ENCODE results near the gene RNF212B. TPM values are rescaled to one million over a fixed set of nuclear protein-coding genes. Genes with fewer than 3 reads are reported as not detected.
"Not testable (repeated sequence)": the region's sequence is repeated elsewhere in the genome, so short reads cannot be mapped to it uniquely, and the experiment has no call there.

RNF212B gene
- total RNA-seq, 4 donors from 2014 or later: not detected

DNA sequence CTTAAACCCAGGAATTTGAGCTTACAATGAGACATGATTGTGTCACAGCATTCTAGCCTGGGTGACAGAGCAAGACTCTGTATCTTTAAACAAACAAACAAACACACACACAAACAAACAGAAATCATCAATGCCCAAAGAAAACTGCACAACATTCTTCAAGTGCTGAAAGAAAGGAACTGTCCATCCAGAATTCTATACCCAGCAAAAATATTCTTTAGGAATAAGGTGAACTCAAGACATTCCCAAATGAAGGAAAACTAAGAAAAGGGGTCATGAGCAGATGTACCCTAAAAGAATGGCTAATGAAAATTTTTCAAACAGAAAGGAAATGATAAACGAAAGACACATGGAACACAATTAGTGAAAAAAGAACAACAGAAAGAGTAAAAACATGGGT is 22.3 kb upstream of the RNF212B start:
- Histone ChIP-seq H3K4me1 (no peaks in the 10 kb centered on the region), H3K36me3 (no peaks in the 10 kb centered on the region), H3K4me3 (no peak overlapping the region), H3K9me3 (no peaks in the 10 kb centered on the region), H3K27me3 (no peaks in the 10 kb centered on the region), H3K27ac (no peak overlapping the region)
- TF ChIP-seq POLR2A (IDR thresholded peaks at IDR 0.05): no peak
- TF ChIP-seq CTCF (IDR thresholded peaks at IDR 0.05): no peak
- DNase-seq: no peak
- intact Hi-C loops (cut with DNase I; ENCODE audit: low total_unique reads): no loop called here

GRCh38 chr14:23217032-23218020 is 20.4 kb upstream of the RNF212B start:
- intact Hi-C loops (cut with DNase I; ENCODE audit: low total_unique reads): no loop called here
- no peaks in the 10 kb centered on the region for H3K4me1 ChIP-seq
- no peak overlapping the region for H3K27ac ChIP-seq
- H3K36me3 ChIP-seq: no peaks in the 10 kb centered on the region
- no peaks in the 10 kb centered on the region for H3K9me3 ChIP-seq
- TF ChIP-seq CTCF (IDR thresholded peaks at IDR 0.05) (no peak), POLR2A (IDR thresholded peaks at IDR 0.05) (no peak)
- DNase-seq: no peak
- H3K4me3 ChIP-seq: no peak overlapping the region
- H3K27me3 ChIP-seq: no peaks in the 10 kb centered on the region

DNA sequence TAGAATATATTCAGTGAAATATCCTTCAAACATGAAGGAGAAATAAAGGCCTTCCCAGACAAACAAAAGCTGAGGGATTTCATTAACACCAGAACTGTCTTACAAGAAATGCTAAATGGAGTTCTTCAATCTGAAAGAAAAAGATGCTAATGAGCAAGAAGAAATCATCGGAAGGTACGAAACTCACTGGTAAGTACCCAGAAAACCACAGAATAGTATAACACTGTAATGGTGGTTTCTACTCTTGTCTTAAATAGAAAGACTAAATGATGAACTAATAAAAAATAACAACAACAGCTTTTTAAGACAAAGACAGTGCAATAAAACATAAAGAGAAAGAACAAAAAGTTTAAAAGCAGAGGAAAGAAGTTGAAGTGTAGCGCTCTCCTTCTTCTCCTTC is 18.7 kb upstream of the RNF212B start:
- Histone ChIP-seq H3K27ac (no peak overlapping the region), H3K36me3 (no peaks in the 10 kb centered on the region), H3K4me1 (no peaks in the 10 kb centered on the region), H3K27me3 (no peaks in the 10 kb centered on the region), H3K9me3 (no peaks in the 10 kb centered on the region), H3K4me3 (no peak overlapping the region)
- no peak for TF ChIP-seq POLR2A (IDR thresholded peaks at IDR 0.05)
- TF ChIP-seq CTCF (IDR thresholded peaks at IDR 0.05): no peak
- no peak for DNase-seq
- intact Hi-C loops (cut with DNase I; ENCODE audit: low total_unique reads): no loop called here

DNA sequence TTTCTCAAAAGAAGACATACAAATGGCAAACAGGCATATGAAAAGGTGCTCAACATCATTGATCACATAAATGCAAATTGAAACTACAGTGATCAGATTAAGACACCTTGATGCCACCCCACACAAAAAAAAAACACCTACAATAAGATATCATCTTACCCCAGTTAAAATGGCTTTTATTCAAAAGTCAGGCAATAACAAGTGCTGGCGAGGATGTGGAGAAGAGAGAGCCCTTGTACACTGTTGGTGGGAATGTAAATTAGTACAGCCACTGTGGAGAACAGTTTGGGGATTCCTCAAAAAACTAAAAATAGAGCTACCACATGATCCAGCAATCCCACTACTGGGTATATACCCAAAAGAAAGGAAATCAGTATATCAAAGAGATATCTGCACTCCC is 12.8 kb upstream of the RNF212B start:
- H3K4me1 ChIP-seq; H3K27ac ChIP-seq; DNase-seq; H3K4me3 ChIP-seq; intact Hi-C loops (cut with DNase I; ENCODE audit: low total_unique reads); H3K27me3 ChIP-seq; H3K9me3 ChIP-seq; H3K36me3 ChIP-seq: not testable (repeated sequence)

DNA sequence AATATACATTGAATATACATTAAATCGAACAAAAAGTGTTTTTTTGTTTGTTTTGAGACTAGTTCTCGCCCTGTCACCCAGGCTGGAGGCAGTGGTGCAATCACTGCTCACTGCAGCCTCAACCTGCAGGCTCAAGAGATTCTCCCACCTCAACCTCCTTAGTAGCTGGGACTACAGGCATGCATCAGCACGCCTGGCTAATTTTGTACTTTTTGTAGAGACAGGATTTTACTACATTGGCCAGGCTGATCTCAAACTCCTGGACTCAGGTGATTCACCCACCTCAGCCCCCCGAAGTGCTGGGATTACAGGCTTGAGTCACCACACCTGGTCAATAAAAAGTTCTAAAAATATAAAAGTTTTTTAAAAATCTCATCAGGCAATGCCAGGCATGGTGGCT is 10.2 kb upstream of the RNF212B start:
- H3K4me1 ChIP-seq: no peaks in the 10 kb centered on the region
- no peaks in the 10 kb centered on the region for H3K27me3 ChIP-seq
- H3K27ac ChIP-seq: no peak overlapping the region
- H3K4me3 ChIP-seq: no peak overlapping the region
- no peak for DNase-seq
- TF ChIP-seq POLR2A (IDR thresholded peaks at IDR 0.05): no peak
- no peak for TF ChIP-seq CTCF (IDR thresholded peaks at IDR 0.05)
- H3K9me3 ChIP-seq: no peaks in the 10 kb centered on the region
- H3K36me3 ChIP-seq: no peaks in the 10 kb centered on the region
- intact Hi-C loops (cut with DNase I; ENCODE audit: low total_unique reads): no loop called here
